Panc1 (cell line): ENCODE data around the gene GPR107.

ENCODE experiments used
- POLR2AphosphoS5 ChIP-seq: IDR thresholded peaks from 2 replicates; pipeline ENCODE4 v1.6.1; 2012; ENCODE audit warnings: mild to moderate bottlenecking, low read depth, low read length, moderate library complexity
- SIN3A ChIP-seq: IDR thresholded peaks from 2 replicates; pipeline ENCODE4 v1.6.1; 2012; ENCODE audit warnings: low read depth, mild to moderate bottlenecking, low read length, moderate library complexity, borderline replicate concordance; ENCODE audit not compliant: insufficient read depth
- TCF7L2 ChIP-seq: IDR thresholded peaks from 2 replicates; pipeline ENCODE4 v1.6.1; 2011; ENCODE audit warnings: mild to moderate bottlenecking, low read depth, low read length, inconsistent platforms
- TF ChIP-seq, protein P1 (sequence below), 2 experiments: IDR thresholded peaks; 2 replicates each; pipeline ENCODE4 v1.6.1; 2011 to 2012; ENCODE audit warnings: low read depth in 2 of 2, control low read depth in 1 of 2, low read length in 1 of 2, mild to moderate bottlenecking in 1 of 2, moderate library complexity in 1 of 2; ENCODE audit not compliant: insufficient read depth in 1 of 2
- TF ChIP-seq, protein P2 (sequence below): fragments of 450-650 bp; IDR thresholded peaks from 2 replicates; pipeline ENCODE4 v1.5.1; 2017; ENCODE audit warnings: mild to moderate bottlenecking

DNA sequence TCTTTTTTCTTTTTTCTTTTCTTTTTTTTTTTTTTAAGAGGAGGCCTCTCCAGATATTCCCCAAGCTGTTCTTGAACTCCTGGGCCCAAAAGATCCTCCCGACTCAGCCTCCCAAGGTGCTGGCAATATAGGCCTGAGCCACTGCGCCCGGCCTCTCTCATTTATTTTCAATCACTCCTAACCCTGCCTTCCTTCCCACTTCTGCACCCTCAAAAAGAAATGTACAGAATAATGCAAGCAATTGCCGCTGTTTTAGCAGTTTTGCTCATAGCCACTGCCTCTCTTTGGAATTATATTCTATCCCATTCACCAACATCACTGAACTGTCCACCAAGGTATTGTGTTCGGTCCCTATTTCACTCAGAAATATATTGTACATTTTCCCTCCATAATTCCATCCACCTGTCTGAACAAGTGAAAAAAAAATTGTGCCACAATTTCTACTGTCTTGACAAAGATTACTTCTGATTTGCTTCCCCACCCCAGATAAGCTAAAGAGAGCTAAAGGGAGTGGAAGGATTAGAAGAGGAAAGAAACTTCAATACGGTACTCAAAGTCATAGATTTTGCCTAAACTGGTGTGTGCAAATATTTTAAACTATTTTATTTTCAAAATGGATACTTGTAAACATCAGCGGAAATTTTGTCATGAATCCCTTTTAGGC, 12.6 kb upstream of the GPR107 start:
- TF ChIP-seq, protein P1, sequence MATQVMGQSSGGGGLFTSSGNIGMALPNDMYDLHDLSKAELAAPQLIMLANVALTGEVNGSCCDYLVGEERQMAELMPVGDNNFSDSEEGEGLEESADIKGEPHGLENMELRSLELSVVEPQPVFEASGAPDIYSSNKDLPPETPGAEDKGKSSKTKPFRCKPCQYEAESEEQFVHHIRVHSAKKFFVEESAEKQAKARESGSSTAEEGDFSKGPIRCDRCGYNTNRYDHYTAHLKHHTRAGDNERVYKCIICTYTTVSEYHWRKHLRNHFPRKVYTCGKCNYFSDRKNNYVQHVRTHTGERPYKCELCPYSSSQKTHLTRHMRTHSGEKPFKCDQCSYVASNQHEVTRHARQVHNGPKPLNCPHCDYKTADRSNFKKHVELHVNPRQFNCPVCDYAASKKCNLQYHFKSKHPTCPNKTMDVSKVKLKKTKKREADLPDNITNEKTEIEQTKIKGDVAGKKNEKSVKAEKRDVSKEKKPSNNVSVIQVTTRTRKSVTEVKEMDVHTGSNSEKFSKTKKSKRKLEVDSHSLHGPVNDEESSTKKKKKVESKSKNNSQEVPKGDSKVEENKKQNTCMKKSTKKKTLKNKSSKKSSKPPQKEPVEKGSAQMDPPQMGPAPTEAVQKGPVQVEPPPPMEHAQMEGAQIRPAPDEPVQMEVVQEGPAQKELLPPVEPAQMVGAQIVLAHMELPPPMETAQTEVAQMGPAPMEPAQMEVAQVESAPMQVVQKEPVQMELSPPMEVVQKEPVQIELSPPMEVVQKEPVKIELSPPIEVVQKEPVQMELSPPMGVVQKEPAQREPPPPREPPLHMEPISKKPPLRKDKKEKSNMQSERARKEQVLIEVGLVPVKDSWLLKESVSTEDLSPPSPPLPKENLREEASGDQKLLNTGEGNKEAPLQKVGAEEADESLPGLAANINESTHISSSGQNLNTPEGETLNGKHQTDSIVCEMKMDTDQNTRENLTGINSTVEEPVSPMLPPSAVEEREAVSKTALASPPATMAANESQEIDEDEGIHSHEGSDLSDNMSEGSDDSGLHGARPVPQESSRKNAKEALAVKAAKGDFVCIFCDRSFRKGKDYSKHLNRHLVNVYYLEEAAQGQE (IDR thresholded peaks at IDR 0.05; ENCODE audit: insufficient read depth in 1 of 2, low read depth in 2 of 2, low read length in 1 of 2) = no peak
- TF ChIP-seq, protein P2, sequence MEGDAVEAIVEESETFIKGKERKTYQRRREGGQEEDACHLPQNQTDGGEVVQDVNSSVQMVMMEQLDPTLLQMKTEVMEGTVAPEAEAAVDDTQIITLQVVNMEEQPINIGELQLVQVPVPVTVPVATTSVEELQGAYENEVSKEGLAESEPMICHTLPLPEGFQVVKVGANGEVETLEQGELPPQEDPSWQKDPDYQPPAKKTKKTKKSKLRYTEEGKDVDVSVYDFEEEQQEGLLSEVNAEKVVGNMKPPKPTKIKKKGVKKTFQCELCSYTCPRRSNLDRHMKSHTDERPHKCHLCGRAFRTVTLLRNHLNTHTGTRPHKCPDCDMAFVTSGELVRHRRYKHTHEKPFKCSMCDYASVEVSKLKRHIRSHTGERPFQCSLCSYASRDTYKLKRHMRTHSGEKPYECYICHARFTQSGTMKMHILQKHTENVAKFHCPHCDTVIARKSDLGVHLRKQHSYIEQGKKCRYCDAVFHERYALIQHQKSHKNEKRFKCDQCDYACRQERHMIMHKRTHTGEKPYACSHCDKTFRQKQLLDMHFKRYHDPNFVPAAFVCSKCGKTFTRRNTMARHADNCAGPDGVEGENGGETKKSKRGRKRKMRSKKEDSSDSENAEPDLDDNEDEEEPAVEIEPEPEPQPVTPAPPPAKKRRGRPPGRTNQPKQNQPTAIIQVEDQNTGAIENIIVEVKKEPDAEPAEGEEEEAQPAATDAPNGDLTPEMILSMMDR = no peak
- TF ChIP-seq SIN3A = no peak
- TF ChIP-seq POLR2AphosphoS5 = no peak
- no peak for TF ChIP-seq TCF7L2
